ENCODE measurements around the gene PIGA.

- TF ChIP-seq POLR2AphosphoS5 (IDR thresholded peaks at IDR 0.05; ENCODE audit: low read depth, low read length) (no peak), REST (IDR thresholded peaks at IDR 0.05; ENCODE audit: insufficient read depth in 1 of 2, low read depth in 2 of 2, low read length in 2 of 2) (no peak), TAF1 (IDR thresholded peaks at IDR 0.05; ENCODE audit: borderline replicate concordance, insufficient read depth, low read length) (no peak)
Measured at GRCh38 chrX:15343075-15343476, 7.8 kb upstream of the PIGA start.
